SK-N-SH treated with all-trans-retinoic acid at 6 μM for 48 hours (cell line): ENCODE data around the gene RGMB.

Experiments used
- ATAC-seq: fragments of 200-7000 bp; cut with Tn5 transposase; 3 replicates; pipeline ENCODE4 v1.9.1; 2020; ENCODE audit warnings: mild to moderate bottlenecking, moderate library complexity
- BACH2 ChIP-seq: fragments of 250-450 bp; sonication (Bioruptor Pico); IDR thresholded peaks from 2 replicates; pipeline ENCODE4 v1.9.0; 2021; ENCODE audit warnings: mild to moderate bottlenecking, borderline replicate concordance
- CREB5 ChIP-seq: fragments of 250-450 bp; sonication (Bioruptor Pico); IDR thresholded peaks from 2 replicates; pipeline ENCODE4 v1.5.1; 2020; ENCODE audit warnings: low read depth, mild to moderate bottlenecking, moderate library complexity
- CSDC2 ChIP-seq: fragments of 250-450 bp; sonication (Bioruptor Pico); IDR thresholded peaks from 2 replicates; pipeline ENCODE4 v1.5.0; 2020; ENCODE audit warnings: mild to moderate bottlenecking, moderate library complexity
- CSRNP3 ChIP-seq: fragments of 250-450 bp; sonication (Bioruptor Pico); IDR thresholded peaks from 2 replicates; pipeline ENCODE4 v1.5.1; 2021; ENCODE audit warnings: mild to moderate bottlenecking, moderate library complexity
- GLIS3 ChIP-seq: fragments of 250-450 bp; sonication (Bioruptor Pico); IDR thresholded peaks from 2 replicates; pipeline ENCODE4 v1.5.0; 2020; ENCODE audit warnings: mild to moderate bottlenecking, moderate library complexity
- ISL1 ChIP-seq: fragments of 250-450 bp; sonication (Bioruptor Pico); IDR thresholded peaks from 2 replicates; pipeline ENCODE4 v2.1.2; 2022; ENCODE audit warnings: mild to moderate bottlenecking, moderate library complexity
- OSR1 ChIP-seq: fragments of 250-450 bp; sonication (Bioruptor Pico); IDR thresholded peaks from 2 replicates; pipeline ENCODE4 v1.8.0; 2022; ENCODE audit warnings: moderate library complexity, mild to moderate bottlenecking, inconsistent platforms
- PPARA ChIP-seq: fragments of 250-450 bp; sonication (Bioruptor Pico); IDR thresholded peaks from 2 replicates; pipeline ENCODE4 v1.5.0; 2020; ENCODE audit warnings: mild to moderate bottlenecking, borderline replicate concordance
- RARB ChIP-seq: fragments of 250-450 bp; sonication (Bioruptor Pico); IDR thresholded peaks from 2 replicates; pipeline ENCODE4 v1.8.0; 2021; ENCODE audit warnings: mild to moderate bottlenecking, moderate library complexity
- SNAI2 ChIP-seq: fragments of 250-450 bp; sonication (Bioruptor Pico); IDR thresholded peaks from 2 replicates; pipeline ENCODE4 v1.5.0; 2020; ENCODE audit warnings: mild to moderate bottlenecking, moderate library complexity
- TCF4 ChIP-seq: fragments of 250-450 bp; sonication (Bioruptor Pico); IDR thresholded peaks from 2 replicates; pipeline ENCODE4 v1.8.0; 2021; ENCODE audit warnings: mild to moderate bottlenecking, moderate library complexity, borderline replicate concordance
- TOX ChIP-seq: fragments of 250-450 bp; sonication (Bioruptor Pico); IDR thresholded peaks from 2 replicates; pipeline ENCODE4 v1.8.0; 2021; ENCODE audit warnings: mild to moderate bottlenecking, moderate library complexity, borderline replicate concordance
- TSHZ2 ChIP-seq: fragments of 250-450 bp; sonication (Bioruptor Pico); IDR thresholded peaks from 2 replicates; pipeline ENCODE4 v1.5.0; 2020; ENCODE audit warnings: mild to moderate bottlenecking, moderate library complexity
- ZFP30 ChIP-seq: fragments of 450-650 bp; formaldehyde crosslinking; IDR thresholded peaks from 2 replicates; pipeline ENCODE4 v1.5.0; 2022; ENCODE audit warnings: mild to moderate bottlenecking, moderate library complexity
- ZNF70 ChIP-seq: fragments of 450-650 bp; formaldehyde crosslinking; IDR thresholded peaks from 2 replicates; pipeline ENCODE4 v1.5.0; 2020; ENCODE audit warnings: mild to moderate bottlenecking, moderate library complexity
- TF ChIP-seq, protein P1 (sequence below): fragments of 250-450 bp; sonication (Bioruptor Pico); IDR thresholded peaks from 2 replicates; pipeline ENCODE4 v1.8.0; 2020; ENCODE audit warnings: mild to moderate bottlenecking, moderate library complexity, borderline replicate concordance

The RGMB gene

DNA sequence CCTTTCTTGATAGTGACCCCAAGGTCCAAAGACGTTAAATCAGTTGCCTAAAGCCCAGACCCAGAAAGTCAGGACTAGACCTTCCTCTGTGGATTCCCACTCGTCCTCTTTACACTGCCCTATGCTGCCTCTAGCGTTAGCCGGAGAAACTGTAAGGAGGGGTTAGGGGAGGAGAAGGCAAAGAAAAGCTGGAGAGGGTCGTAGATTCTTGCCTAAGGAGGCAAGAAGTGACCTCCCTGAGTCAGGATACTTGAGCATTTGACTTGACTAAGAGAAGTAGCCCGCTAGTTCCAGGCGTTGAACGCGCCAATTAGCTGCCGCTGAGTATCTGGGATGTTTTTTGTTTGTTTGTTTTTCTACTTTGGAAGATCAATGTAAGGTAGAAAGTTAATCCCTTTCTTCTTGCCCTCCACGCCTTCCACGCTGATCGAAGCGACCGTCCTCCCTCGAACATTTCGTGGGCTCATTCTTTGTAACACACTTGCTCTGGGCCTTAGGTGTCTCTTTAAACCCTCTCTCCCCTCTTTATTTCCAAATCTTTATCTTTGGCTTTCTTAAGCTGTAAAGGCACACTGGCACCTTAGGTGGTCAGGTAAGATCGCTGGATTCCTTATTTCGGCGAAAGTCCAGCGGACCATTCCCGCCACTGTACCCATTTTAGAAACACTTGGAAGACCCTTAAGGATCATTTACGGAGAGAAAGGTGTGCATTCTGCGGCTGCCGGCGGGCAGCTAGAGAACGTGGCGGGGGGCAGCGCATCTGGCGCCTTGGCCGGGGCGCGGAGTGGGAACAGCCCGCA is 5.1 kb upstream of the RGMB start:
- peak; percentile 53 for ATAC-seq
- TF ChIP-seq CSRNP3 (CRISPR knock-in tag) (no peak), PPARA (CRISPR knock-in tag) (no peak), RARB (CRISPR knock-in tag) (no peak), TCF4 (no peak), OSR1 (no peak), ISL1 (CRISPR knock-in tag) (no peak), GLIS3 (CRISPR knock-in tag) (no peak), CSDC2 (no peak)

DNA sequence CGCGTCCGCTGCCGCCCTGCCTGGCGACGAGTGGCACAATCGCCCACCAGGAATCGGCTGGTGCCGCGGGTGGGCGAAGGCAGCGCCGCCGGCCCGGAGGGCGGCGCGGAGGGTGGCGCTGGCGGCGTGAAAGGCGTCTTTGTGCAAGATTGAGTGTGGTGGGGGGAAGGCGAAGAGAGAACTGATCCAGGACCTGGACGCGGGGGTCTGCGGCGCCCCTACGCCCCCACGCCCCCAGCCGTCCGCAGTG is 4.6 kb upstream of the RGMB start:
- no peak for TF ChIP-seq ISL1 (CRISPR knock-in tag)
- peak; percentile 0; the same call in 1 of the 3 replicates for ATAC-seq

DNA sequence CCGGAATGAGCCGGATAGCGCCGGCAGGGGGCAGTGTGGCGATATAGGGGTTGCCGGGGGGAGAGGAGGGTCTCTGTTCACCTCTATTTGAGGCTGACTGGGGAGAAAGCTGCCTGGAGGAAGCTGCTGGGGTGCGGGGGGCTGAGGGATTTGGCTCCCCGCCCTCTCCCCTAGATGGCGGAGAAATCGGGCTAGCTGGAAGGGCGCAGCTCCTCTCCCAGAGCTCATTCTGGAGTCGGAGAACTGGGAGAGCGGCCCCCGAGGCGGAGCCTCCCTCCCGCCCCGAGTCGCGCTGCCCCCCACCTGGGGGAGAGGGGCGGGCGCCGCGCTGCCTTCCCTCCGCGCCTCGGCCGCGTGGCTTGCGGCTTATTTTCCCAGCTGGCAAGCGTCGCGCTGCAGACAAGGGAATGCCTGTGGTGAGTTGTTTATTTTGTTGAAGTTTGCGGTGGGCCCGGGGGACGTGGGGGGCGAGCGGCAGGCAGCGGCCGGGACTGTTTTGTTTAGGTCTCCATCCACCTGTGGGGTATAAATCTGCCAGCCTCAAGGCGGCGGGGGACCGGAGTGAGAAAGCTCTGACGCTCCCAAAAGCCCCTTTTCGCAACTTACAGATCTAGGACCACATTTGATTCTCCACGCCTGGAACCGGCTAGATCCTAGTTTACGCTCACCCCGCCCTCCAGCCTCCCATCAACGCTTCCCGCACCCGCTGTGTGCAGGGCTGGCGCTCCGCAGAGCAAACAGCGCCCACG is 4.1 kb upstream of the RGMB start:
- TF ChIP-seq, protein P1, sequence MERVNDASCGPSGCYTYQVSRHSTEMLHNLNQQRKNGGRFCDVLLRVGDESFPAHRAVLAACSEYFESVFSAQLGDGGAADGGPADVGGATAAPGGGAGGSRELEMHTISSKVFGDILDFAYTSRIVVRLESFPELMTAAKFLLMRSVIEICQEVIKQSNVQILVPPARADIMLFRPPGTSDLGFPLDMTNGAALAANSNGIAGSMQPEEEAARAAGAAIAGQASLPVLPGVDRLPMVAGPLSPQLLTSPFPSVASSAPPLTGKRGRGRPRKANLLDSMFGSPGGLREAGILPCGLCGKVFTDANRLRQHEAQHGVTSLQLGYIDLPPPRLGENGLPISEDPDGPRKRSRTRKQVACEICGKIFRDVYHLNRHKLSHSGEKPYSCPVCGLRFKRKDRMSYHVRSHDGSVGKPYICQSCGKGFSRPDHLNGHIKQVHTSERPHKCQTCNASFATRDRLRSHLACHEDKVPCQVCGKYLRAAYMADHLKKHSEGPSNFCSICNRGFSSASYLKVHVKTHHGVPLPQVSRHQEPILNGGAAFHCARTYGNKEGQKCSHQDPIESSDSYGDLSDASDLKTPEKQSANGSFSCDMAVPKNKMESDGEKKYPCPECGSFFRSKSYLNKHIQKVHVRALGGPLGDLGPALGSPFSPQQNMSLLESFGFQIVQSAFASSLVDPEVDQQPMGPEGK (CRISPR knock-in tag) = peak; percentile 53; the same call in 1 of the 2 replicates
- no peak for TF ChIP-seq ZNF70 (CRISPR knock-in tag)
- TF ChIP-seq, all 23 proteins: peak for 1
- ATAC-seq = peak; percentile 6

GRCh38 chr5:98769959-98770208 is 3.6 kb upstream of the RGMB start:
- ATAC-seq = peak; percentile 1; the same call in 1 of the 3 replicates
- TF ChIP-seq BACH2 = no peak
- TF ChIP-seq, protein P1 (CRISPR knock-in tag) = no peak
- no peak for TF ChIP-seq TSHZ2 (CRISPR knock-in tag)
- no peak for TF ChIP-seq ZNF70 (CRISPR knock-in tag)
- no peak for TF ChIP-seq GLIS3 (CRISPR knock-in tag)
- no peak for TF ChIP-seq ZFP30
- no peak for TF ChIP-seq CSDC2
- no peak for TF ChIP-seq CSRNP3 (CRISPR knock-in tag)

DNA sequence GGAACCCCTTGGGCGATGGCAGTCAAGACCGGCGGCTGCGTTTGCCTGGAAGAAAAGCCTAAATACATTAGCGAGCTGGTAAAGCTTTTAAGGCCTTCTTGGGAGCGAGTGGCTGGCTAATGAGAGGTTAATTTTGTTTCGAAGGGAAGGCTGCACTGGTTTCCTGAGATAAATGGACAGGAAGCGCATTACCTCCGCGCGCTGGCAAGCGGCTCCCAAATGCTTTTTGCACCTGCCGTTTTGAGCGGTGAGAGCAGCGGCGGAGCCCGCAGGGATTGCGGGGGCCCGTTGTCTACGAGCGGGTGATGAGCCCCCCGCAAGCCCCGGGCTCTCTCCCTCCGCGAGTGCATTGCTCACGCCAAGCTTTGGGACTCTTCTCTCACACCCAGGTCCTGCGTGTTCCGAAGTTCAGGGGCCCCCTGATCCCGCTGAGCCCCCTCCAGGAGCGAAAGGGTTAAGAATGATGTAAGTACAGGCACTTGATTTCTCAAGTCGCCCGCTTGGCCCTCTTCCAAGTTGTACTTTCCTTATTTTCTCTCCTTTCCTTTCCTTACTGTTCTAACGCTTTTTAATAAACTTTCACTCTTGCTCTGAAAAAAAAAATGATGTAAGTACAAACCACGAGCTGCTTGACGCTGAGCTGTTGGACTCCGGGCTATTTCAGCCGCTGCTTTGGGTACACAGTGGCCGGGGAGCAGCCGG is 3.1 kb upstream of the RGMB start:
- ATAC-seq = no peak
- peak; percentile 35; the same call in 1 of the 2 replicates for TF ChIP-seq SNAI2
- no peak for TF ChIP-seq ZFP30
- 0 out of 2 replicates have a peak, but pooled peaks have one; percentile 19 for TF ChIP-seq CREB5 (CRISPR knock-in tag)
- no peak for TF ChIP-seq TOX (CRISPR knock-in tag)
